LHCN-M2 (cell line): ENCODE measurements around the gene SYT1. TPM values are rescaled to one million over a fixed set of nuclear protein-coding genes. Genes with fewer than 3 reads are reported as not detected.
A peak's percentile ranks its signal among the peaks of the same experiment; 100 is the strongest.
"Not testable (repeated sequence)": the region's sequence is repeated elsewhere in the genome, so short reads cannot be mapped to it uniquely, and the experiment has no call there.

Experiments used
- DNase-seq: peaks from one replicate; pipeline ENCODE4 v3.0.0-alpha.2; 2012; ENCODE audit warnings: low read depth
- total RNA-seq: library from RNA; depleted of rRNA; stranded (reverse); fragments of >200 nt; gene quantifications from 2 replicates; pipeline ENCODE4 v1.2.3, GENCODE V29; 2014

SYT1 gene
- total RNA-seq, 1 experiment from 2014 or later = 61.0 TPM

- DNase-seq = no peak
Observed at GRCh38 chr12:79140711-79141110, 276.1 kb downstream of the SYT1 start.

DNA sequence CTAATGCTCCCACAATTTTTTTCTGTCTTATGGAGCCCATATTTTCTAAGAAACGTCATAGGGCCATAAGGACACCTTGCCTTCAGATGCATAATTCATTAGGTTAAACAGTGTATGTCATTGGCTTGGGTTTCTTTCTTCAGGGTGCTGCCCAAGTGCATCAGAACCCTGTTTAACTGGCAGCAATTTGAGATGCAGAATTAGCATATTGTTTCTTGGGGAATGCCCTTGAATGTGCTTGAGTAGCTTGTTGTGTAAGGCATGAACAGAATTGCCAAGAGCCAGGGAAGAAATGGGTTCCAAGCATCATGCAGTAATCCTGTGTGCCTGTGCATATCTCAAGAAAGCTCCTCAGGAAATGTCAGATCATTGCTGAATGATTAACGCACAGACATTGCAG lies 277.2 kb downstream of the SYT1 start:
- DNase-seq = no peak

GRCh38 chr12:79143803-79144202 lies 279.2 kb downstream of the SYT1 start:
- DNase-seq = no peak

- no peak for DNase-seq
Observed at GRCh38 chr12:79151956-79152355, 287.4 kb downstream of the SYT1 start.

GRCh38 chr12:79155683-79156082 lies 291.1 kb downstream of the SYT1 start:
- DNase-seq = peak; percentile 26

- DNase-seq = no peak
Observed at GRCh38 chr12:79156846-79157463, 292.4 kb downstream of the SYT1 start.

DNA sequence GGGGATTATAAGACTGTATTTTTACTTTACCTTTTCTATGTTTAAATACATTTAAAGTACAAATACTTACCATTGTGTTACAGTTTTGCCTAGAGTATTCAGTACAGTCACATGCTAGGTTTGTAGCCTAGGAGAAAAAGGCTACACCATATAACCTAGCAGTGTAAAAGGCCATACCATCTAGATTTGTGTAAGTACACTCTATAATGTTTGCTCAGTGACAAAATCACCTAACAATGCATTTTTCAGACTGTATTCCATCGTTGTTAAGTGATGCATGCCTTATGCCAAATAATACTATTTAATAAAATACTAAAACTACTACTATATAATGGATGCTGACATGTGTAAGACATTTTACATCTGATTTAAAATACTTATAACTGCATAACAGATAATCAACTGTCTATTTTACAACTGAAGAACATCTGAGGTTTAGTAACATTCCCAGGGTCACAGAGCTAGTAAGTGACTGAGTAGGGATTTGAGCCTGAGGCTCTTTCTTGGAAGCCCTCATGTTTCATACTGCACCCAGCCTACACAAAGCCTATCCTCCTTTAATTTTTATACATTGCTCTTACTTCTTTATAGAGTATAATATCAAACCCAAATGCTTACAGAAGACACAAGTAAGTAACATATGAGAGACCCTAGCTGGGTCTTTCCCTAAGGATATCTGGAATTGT lies 296.8 kb downstream of the SYT1 start:
- DNase-seq = no peak

DNA sequence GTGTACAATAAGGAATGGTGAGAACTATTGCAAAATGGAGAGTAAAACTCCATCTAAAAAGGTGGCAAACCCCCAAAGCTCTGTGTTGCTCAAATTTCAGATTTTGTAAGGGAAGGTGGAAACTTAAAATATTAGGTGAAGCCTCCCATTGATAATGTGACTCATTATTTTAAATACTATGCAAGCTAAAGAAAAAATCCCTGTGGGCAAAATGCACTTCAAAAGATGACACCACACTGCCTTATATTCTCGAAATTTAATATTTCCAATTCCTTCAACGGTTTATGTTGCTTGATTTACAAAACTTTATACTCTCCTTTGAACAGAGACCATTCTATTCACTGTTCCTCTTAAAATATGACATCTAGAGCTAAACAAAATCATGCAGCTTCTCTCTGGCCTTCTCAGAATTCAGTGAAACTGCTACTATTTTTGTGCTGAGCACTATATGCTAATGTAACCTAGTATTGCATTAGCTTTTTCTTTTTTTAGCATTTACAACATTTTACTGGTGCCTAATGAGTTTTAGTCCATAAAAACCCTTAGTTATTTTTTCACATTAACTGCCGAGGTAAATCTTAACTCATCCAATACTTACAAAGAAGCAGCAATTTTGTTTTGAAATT lies 297.7 kb downstream of the SYT1 start:
- no peak for DNase-seq

DNA sequence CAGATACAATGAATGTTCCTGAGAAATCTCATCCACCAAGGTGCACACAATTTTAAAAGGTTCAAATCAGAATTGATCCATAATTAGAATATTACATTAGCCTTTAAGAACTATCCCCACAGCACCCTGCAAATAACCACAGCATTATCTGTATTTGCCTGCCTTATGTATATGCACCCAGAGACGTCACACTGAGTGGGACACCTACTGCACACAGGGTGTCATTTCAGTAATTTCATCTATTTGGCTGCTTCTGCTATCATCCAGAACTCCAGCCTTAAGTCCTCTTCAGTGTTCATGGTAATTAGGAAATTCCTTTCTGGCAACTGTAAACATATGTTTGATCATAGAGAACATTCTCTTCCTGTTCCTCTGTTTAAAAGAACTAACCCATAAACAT lies 298.4 kb downstream of the SYT1 start:
- no peak for DNase-seq

- DNase-seq = no peak
Observed at GRCh38 chr12:79164890-79165289, 300.3 kb downstream of the SYT1 start.

DNA sequence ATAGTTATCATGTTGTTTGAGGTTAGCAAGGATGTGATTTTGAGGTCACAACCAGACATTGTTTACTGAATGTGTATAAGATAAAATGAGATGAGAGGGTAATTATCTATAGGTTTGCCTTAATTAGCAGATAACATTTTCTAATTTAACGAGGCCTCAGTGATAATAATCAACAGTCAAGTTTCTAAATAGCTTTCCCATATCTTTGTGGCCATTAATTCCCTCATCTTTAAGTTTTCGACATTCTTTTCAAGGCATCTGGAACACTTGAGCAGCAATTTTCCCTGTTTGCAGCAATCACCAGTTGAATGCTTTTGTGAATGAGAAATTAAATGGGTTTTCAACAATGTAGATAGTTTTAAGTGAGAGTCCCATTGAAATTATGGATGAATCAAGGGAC lies 304.1 kb downstream of the SYT1 start:
- DNase-seq = no peak

- DNase-seq = peak; percentile 54
Observed at GRCh38 chr12:79174626-79175025, 310.1 kb downstream of the SYT1 start.

- no peak for DNase-seq
Observed at GRCh38 chr12:79183003-79183402, 318.4 kb downstream of the SYT1 start.

GRCh38 chr12:79183926-79184325 lies 319.4 kb downstream of the SYT1 start:
- DNase-seq = peak; percentile 21

DNA sequence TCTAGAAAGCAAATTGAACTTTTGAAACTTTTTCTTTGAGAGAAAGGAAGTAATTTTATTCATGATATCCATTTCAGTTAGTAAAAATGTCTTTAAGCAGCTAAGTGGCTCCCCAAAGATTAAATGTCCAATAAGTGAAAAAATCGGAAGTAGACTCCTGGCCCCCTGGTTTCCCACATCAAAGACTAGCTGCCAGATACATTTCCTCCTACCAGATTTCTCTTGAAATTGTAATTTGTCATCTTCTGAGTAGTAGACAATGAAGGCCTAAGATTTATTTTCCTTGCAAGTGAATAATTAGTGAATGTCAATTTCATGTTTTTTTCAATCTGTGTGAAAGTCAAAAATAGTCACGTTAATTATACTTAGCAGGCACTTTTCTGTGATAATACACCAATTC lies 321.9 kb downstream of the SYT1 start:
- DNase-seq = no peak

DNA sequence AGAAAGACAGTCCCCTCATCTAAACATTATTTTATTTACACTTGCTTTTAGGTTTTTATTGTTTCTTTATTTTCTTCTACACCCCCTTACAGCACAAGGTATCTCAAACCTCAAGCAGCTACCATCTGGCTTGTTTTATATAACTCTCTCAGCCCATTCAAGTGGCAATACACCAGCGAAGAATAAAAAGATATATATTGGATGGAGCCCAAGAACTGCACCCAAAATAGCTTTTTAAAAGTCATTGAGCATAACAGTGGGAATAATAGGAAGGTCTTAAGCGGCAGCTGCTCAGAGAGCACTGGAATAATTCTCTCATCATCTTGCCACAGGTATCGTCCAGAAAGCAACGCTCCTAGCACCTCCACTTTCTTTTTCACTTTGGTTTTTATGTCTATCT lies 322.5 kb downstream of the SYT1 start:
- DNase-seq = no peak

- no peak for DNase-seq
Observed at GRCh38 chr12:79191391-79191790, 326.8 kb downstream of the SYT1 start.

DNA sequence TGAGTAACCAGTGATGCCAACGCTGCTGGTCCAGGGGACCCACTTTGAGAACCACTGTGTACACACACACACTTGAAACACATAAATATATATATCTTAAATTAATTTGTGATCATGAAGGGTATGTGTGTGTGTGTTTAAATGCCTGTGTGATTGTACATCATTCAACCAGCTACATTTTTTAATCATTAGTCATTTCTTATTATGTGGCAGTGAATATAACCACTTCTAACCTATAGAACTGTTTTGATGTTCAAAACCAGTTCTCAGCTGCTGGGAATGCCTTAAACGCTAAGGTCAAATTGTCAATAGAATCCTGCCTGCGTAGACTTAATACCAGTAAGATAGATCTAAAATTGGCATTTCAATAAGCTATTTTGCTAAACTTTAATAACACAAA lies 330.0 kb downstream of the SYT1 start:
- peak; percentile 5 for DNase-seq

- DNase-seq = no peak
Observed at GRCh38 chr12:79199166-79199565, 334.6 kb downstream of the SYT1 start.

DNA sequence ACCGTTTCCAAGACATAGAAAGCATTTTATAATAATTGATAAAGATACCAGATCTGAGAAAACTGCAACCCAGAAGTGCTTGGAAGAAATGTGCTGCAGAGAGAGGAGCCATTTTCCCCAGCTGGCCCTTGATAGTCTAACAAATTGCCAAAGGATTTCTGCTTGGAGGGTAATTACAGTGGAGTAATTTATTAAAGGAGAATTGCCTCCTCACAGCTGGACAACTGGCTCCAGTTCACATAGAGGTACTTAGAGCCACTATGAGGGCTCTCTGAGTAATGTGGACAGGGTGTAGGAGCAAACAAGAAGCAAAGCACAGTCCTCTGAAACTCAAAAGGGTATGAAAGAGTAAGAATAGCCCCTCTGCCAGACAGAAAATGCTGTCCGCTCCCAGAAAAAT lies 335.6 kb downstream of the SYT1 start:
- DNase-seq = no peak

- DNase-seq = no peak
Observed at GRCh38 chr12:79203058-79203647, 338.6 kb downstream of the SYT1 start.

DNA sequence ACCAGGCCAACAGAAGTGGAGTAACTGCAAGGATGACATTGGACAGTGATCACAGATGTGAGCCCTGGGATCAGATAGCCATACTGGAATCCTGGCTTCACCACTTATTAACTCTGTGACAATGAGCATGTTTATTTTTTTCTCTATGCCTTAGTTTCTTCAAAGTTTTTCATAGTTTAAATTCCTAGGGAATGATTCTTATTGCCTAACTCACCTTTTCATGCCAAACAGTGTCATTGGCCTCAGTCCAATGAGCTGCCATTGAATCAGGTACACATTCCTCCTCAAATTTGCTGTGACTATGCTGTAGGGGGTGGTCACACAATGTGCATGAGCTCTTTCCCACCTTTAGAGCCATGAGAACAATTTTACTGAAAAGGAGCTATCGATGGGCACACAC lies 342.3 kb downstream of the SYT1 start:
- no peak for DNase-seq

- not testable (repeated sequence) for DNase-seq
Observed at GRCh38 chr12:79210403-79210802, 345.8 kb downstream of the SYT1 start.
